ENCODE data around the gene SNX21.

DNA sequence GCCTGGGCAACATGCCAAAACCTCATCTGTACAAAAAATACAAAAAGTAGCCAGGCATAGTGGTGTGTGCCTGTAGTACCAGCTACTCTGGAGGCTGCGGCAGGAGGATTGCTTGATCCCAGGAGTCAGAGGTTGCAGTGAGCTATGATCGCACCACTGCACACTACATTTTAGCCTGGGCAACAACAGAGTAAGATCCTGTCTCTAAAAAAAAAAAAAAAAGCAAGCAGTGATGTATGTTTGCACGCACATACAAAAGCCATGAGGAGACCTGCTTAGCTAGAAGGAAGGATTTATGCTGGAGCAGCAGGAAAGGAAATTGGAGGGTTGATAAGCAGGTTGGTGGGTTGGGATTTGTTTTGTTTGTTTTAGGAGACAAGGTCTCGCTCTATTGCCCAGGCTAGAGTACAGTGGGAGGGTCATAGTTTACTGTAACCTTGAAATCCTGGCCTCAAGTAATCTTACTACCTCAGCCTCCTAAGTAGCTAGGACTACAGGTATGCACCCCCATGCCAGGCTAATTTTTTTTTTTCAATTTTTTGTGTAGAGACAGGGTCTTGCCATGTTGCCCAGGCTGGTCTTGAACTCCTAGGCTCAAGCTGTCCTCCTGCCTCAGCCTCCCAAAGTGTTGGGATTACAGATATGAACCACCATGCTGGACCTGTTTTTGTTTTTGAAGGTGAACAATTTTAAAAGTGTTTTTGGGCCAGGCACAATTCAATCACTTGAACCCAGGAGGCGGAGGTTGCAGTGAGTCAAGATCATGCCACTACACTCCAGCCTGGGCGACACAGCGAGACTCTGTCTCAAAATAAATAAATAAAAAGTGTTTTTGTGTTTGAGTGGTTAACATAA, 27.8 kb downstream of the SNX21 start:
- TF ChIP-seq, protein P1, sequence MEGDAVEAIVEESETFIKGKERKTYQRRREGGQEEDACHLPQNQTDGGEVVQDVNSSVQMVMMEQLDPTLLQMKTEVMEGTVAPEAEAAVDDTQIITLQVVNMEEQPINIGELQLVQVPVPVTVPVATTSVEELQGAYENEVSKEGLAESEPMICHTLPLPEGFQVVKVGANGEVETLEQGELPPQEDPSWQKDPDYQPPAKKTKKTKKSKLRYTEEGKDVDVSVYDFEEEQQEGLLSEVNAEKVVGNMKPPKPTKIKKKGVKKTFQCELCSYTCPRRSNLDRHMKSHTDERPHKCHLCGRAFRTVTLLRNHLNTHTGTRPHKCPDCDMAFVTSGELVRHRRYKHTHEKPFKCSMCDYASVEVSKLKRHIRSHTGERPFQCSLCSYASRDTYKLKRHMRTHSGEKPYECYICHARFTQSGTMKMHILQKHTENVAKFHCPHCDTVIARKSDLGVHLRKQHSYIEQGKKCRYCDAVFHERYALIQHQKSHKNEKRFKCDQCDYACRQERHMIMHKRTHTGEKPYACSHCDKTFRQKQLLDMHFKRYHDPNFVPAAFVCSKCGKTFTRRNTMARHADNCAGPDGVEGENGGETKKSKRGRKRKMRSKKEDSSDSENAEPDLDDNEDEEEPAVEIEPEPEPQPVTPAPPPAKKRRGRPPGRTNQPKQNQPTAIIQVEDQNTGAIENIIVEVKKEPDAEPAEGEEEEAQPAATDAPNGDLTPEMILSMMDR (IDR thresholded peaks at IDR 0.05): no peak
- no peak for TF ChIP-seq POLR2A (IDR thresholded peaks at IDR 0.05)

Data from uterus (tissue), 2 donors.